ENCODE results near the gene LXN. TPM values are rescaled to one million over a fixed set of nuclear protein-coding genes. Genes with fewer than 3 reads are reported as not detected.

The LXN gene
- total and polyA plus RNA-seq, 2 of the 4 experiments (the other 2 are of a cell fraction) = 93.6 to 155 TPM

- in situ Hi-C loops (cut with MboI; ENCODE audit: low sequenced_read_pairs) (no loop called here), intact Hi-C loops (cut with micrococcal nuclease) (no loop called here), dilution Hi-C loops (cut with HindIII; ENCODE audit: low sequenced_read_pairs, unreplicated experiment) (no loop called here)
- Histone ChIP-seq H2BK20ac (ENCODE audit: low read depth, low read length) (no peak overlapping the region), H2AK5ac (ENCODE audit: low read depth, low read length) (no peak overlapping the region), H2AK9ac (replicated peaks; ENCODE audit: low read depth, low read length, poor library complexity) (no peak overlapping the region), H3K27ac (ENCODE audit: insufficient read depth, low read length) (peak overlapping the region; percentile 57; the same call in 1 of the 2 replicates), H3K4me2 (ENCODE audit: low read depth, low read length) (peak overlapping the region; percentile 50), H4K5ac (ENCODE audit: low read depth, low read length) (no peak overlapping the region; the same call in 1 of the 2 replicates), H3K27me3 (ENCODE audit: control insufficient read depth, insufficient read depth, low read length) (no peaks in the 10 kb centered on the region), H3K4ac (ENCODE audit: low read depth, low read length) (no peak overlapping the region), H2BK120ac (ENCODE audit: low read depth, low read length) (no peak overlapping the region), H3K9ac (ENCODE audit: low read depth, low read length) (no peak overlapping the region), H2BK15ac (ENCODE audit: low read depth, low read length) (no peak overlapping the region), H4K8ac (ENCODE audit: low read depth in 2 of 2, low read length in 2 of 2) (no peak overlapping the region; a peak in 1 of 4 replicates), H3K56ac (ENCODE audit: extremely low read depth, insufficient read depth, low read length) (no peak overlapping the region), H3K14ac (replicated peaks; ENCODE audit: low read depth, low read length) (no peak overlapping the region), H2BK5ac (ENCODE audit: low read depth, low read length, poor library complexity, severe bottlenecking) (peak overlapping the region; percentile 77), H3K79me1 (ENCODE audit: low read depth in 1 of 2, low read length in 2 of 2) (peaks cover 5 to 15% of the 10 kb centered on the region in 2 experiments), H3K9me1 (ENCODE audit: insufficient read depth, low read length) (peaks cover 8% of the 10 kb centered on the region), H3K9me3 (ENCODE audit: control insufficient read depth, insufficient read depth, low read length) (no peaks in the 10 kb centered on the region), H3K4me3 (ENCODE audit: insufficient read depth, low read depth, low read length) (no peak overlapping the region), H4K91ac (ENCODE audit: insufficient read depth, low read depth, low read length) (no peak overlapping the region), H3K4me1 (ENCODE audit: control insufficient read depth, insufficient read depth, low read length) (peaks cover 3% of the 10 kb centered on the region), H3K23ac (ENCODE audit: low read depth, low read length) (no peak overlapping the region), H3K36me3 (ENCODE audit: control insufficient read depth, insufficient read depth, low read length) (no peaks in the 10 kb centered on the region), H2AFZ (replicated peaks; ENCODE audit: low read length, poor library complexity) (no peak overlapping the region), H3K18ac (ENCODE audit: low read depth, low read length) (peak overlapping the region; percentile 85; the same call in 1 of the 2 replicates), H4K20me1 (ENCODE audit: insufficient read depth, low read length) (no peaks in the 10 kb centered on the region)
- ATAC-seq (ENCODE audit: low read depth) = peak; percentile 22
- no CpG with 5 or more reads among the region's 2 CpGs for WGBS, 2 experiments (ENCODE audit: extremely low coverage in 2 of 2, insufficient read length in 1 of 2)
- CTCF ChIA-PET = interaction anchor here (0.7 to 1.1 kb wide), 2 partner anchors 22 to 108 kb away, joined by 3 read pairs; no protein-coding TSS in a partner anchor
- TF ChIP-seq ELK1 (IDR thresholded peaks at IDR 0.05; ENCODE audit: borderline replicate concordance, low read depth, low read length) (no peak), MAFK (IDR thresholded peaks at IDR 0.05; ENCODE audit: low read depth, low read length) (no peak), MAZ (IDR thresholded peaks at IDR 0.05; ENCODE audit: borderline replicate concordance, low read depth, low read length) (no peak), MXI1 (IDR thresholded peaks at IDR 0.05; ENCODE audit: borderline replicate concordance, low read depth, low read length) (no peak), FOS (IDR thresholded peaks at IDR 0.05; ENCODE audit: low read depth, low read length) (no peak)
- TF ChIP-seq, protein P1, sequence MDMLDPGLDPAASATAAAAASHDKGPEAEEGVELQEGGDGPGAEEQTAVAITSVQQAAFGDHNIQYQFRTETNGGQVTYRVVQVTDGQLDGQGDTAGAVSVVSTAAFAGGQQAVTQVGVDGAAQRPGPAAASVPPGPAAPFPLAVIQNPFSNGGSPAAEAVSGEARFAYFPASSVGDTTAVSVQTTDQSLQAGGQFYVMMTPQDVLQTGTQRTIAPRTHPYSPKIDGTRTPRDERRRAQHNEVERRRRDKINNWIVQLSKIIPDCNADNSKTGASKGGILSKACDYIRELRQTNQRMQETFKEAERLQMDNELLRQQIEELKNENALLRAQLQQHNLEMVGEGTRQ (IDR thresholded peaks at IDR 0.05; ENCODE audit: low read depth, low read length) = no peak
- no TSS peak for BruUV-seq (replicated peaks)
- POLR2A ChIA-PET (ENCODE audit: unreplicated experiment) = no interaction called here
- DNase-seq = no peak
Measured at GRCh38 chr3:158680861-158681260, 8.4 kb upstream of the LXN start.

Measured in IMR-90 (cell line).